SK-N-SH (cell line): ENCODE data around the gene CASP8AP2.
"Not testable (repeated sequence)": the region's sequence is repeated elsewhere in the genome, so short reads cannot be mapped to it uniquely, and the experiment has no call there.

Source experiments
- CHD2 ChIP-seq: fragments of 150-350 bp; IDR thresholded peaks from 2 replicates; pipeline ENCODE4 v1.6.1; 2018; ENCODE audit warnings: low read length; ENCODE audit not compliant: partially characterized antibody
- CTCF ChIP-seq: fragments of 200-600 bp; sonication (generic); IDR thresholded peaks from 2 replicates; pipeline ENCODE4 v1.6.1; 2017; ENCODE audit warnings: antibody characterized with exemption, mild to moderate bottlenecking, moderate library complexity
- EZH2phosphoT487 ChIP-seq: fragments of 200-600 bp; sonication (generic); IDR thresholded peaks from 2 replicates; pipeline ENCODE4 v1.6.1; 2017; ENCODE audit warnings: low read depth, mixed run types, mild to moderate bottlenecking, antibody characterized with exemption, moderate library complexity, borderline replicate concordance
- GABPA ChIP-seq: IDR thresholded peaks from 2 replicates; pipeline ENCODE4 v1.4.0; 2012; ENCODE audit warnings: low read depth, mild to moderate bottlenecking
- GATA2 ChIP-seq: sonication (generic); formaldehyde crosslinking; IDR thresholded peaks from 2 replicates; pipeline ENCODE4 v1.5.0; 2020; ENCODE audit warnings: mild to moderate bottlenecking, missing genetic modification reagents
- PBX3 ChIP-seq: IDR thresholded peaks from 2 replicates; pipeline ENCODE4; 2012
- SIN3A ChIP-seq: IDR thresholded peaks from 2 replicates; pipeline ENCODE4 v1.6.1; 2012; ENCODE audit warnings: low read depth, mild to moderate bottlenecking, low read length, moderate library complexity, borderline replicate concordance
- SMC3 ChIP-seq: IDR thresholded peaks from 2 replicates; pipeline ENCODE4 v1.6.1; 2012; ENCODE audit warnings: low read depth, low read length, improper control_type of control experiment
- TAF1 ChIP-seq: IDR thresholded peaks from 2 replicates; pipeline ENCODE4 v1.6.1; 2012; ENCODE audit warnings: low read depth, mild to moderate bottlenecking, low read length, moderate library complexity, borderline replicate concordance
- TEAD4 ChIP-seq: IDR thresholded peaks from 2 replicates; pipeline ENCODE4 v1.4.0; 2012; ENCODE audit warnings: mild to moderate bottlenecking, borderline replicate concordance; ENCODE audit not compliant: insufficient read depth
- TF ChIP-seq, protein P1 (sequence below): IDR thresholded peaks from 2 replicates; pipeline ENCODE4 v1.4.0; 2012; ENCODE audit warnings: low read depth

DNA sequence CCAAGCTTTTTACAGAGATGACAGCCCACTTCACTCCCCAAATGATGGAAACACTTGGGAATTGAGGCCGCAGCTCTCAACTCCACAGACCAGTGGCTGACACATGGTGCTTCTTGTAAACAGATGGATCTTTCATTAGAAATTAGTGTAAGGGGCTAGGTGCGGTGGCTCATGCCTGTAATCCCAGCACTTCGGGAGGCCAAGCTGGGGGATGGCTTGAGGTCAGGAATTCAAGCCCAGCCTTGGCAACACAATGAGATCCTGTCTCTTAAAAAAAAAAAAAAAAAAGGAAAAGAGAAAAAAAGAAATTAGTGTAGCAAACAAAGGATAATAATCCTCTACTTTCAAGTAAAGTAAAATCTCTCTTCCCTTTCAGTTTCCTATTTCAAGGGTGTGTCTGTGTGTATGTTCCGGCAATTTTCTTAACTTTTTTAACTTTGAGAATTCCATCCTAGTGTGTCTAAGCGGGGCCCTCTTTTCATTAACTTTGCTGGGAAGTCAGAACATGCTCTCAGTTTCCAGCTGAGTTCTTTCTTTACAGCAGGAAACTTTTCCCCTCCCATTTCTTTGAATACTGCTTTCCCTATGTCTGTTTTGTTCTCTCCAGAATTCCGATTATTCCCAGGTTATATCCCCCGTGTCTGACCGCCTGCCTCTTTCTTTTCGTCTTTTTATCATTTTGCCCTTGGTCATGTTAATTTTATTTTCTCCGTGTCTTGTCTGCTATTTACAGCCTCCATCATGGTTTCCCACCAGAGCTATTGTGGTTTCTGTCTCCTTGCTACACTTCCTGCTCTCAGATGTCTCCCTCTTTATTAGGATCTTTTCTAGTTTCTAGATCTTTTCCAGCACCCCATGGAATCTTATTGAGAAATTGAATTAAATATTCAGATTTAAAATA lies 80.6 kb downstream of the CASP8AP2 start:
- not testable (repeated sequence) for TF ChIP-seq GABPA; GATA2 (CRISPR knock-in tag); EZH2phosphoT487; CTCF; TAF1; SMC3; CHD2; PBX3; SIN3A; TEAD4
- TF ChIP-seq, protein P1, sequence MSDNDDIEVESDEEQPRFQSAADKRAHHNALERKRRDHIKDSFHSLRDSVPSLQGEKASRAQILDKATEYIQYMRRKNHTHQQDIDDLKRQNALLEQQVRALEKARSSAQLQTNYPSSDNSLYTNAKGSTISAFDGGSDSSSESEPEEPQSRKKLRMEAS, result not testable (repeated sequence)
